SU-DHL-6 (cell line): ENCODE measurements around the gene WFDC1.

ENCODE experiments used
- H2AFZ ChIP-seq: fragments of 200-600 bp; sonication (generic); 2 replicates; pipeline ENCODE4 v1.6.1; 2014; ENCODE audit warnings: low read depth, mild to moderate bottlenecking, moderate library complexity, mixed read lengths, antibody characterized with exemption, low read length; ENCODE audit not compliant: severe bottlenecking
- H3F3A ChIP-seq: fragments of 200-600 bp; shearing (Covaris generic); 2 replicates; pipeline ENCODE4 v1.6.0; 2016; ENCODE audit warnings: antibody characterized with exemption, mild to moderate bottlenecking; ENCODE audit not compliant: insufficient read depth
- H3K27ac ChIP-seq: fragments of 200-600 bp; sonication (generic); 2 replicates; pipeline ENCODE4 v1.5.1; 2016; ENCODE audit warnings: low read depth, mild to moderate bottlenecking, low read length, moderate library complexity, mixed read lengths
- H3K27me3 ChIP-seq: fragments of 200-600 bp; sonication (generic), shearing (Covaris generic); 2 replicates; pipeline ENCODE4 v1.6.0; 2014; ENCODE audit warnings: mild to moderate bottlenecking, low read length
- H3K36me3 ChIP-seq: fragments of 200-600 bp; sonication (generic); 2 replicates; pipeline ENCODE4 v1.6.1; 2014; ENCODE audit warnings: mild to moderate bottlenecking, low read length, mixed read lengths
- H3K4me2 ChIP-seq: fragments of 300-600, 200-600 bp; shearing (Covaris generic), sonication (generic); 2 replicates; pipeline ENCODE4 v1.6.0; 2014; ENCODE audit warnings: low read length, low read depth, mild to moderate bottlenecking; ENCODE audit not compliant: poor library complexity, severe bottlenecking
- H3K4me3 ChIP-seq: fragments of 200-600 bp; sonication (generic); 2 replicates; pipeline ENCODE4 v1.5.1; 2014; ENCODE audit warnings: antibody characterized with exemption, low read length, mild to moderate bottlenecking, mixed read lengths; ENCODE audit not compliant: insufficient read depth, poor library complexity, severe bottlenecking
- H3K79me2 ChIP-seq: fragments of 200-600 bp; sonication (generic); 2 replicates; pipeline ENCODE4 v1.6.1; 2014; ENCODE audit warnings: mild to moderate bottlenecking, low read length, moderate library complexity; ENCODE audit not compliant: insufficient read depth
- H3K9ac ChIP-seq: fragments of 200-600 bp; sonication (generic); 2 replicates; pipeline ENCODE4 v1.7.0; 2014; ENCODE audit warnings: mild to moderate bottlenecking, low read length
- H3K9me2 ChIP-seq: fragments of 200-600 bp; sonication (generic); replicated peaks from 2 replicates; pipeline ENCODE4 v1.6.1; 2014; ENCODE audit warnings: low read length; ENCODE audit not compliant: insufficient read depth
- H3K9me3 ChIP-seq: fragments of 200-600 bp; sonication (generic); 2 replicates; pipeline ENCODE4 v1.6.1; 2014; ENCODE audit warnings: low read length, mixed read lengths; ENCODE audit not compliant: insufficient read depth
- H4K20me1 ChIP-seq: fragments of 200-600 bp; sonication (generic); 2 replicates; pipeline ENCODE4 v1.6.1; 2014; ENCODE audit warnings: low read depth, mild to moderate bottlenecking, antibody characterized with exemption, low read length, moderate library complexity, mixed read lengths
- EZH2phosphoT487 ChIP-seq: fragments of 200-600 bp; sonication (generic), shearing (Covaris generic); conservative IDR thresholded peaks from 2 replicates; pipeline ENCODE4 v1.6.1; 2018; ENCODE audit warnings: mild to moderate bottlenecking, antibody characterized with exemption, low read length, moderate library complexity, mixed read lengths
- TF ChIP-seq, protein P1 (sequence below): fragments of 200-600 bp; sonication (generic); IDR thresholded peaks from one replicate; pipeline ENCODE4 v1.5.1; 2017; ENCODE audit warnings: antibody characterized with exemption, mild to moderate bottlenecking, low read length, moderate library complexity; ENCODE audit not compliant: insufficient read depth, poor library complexity, severe bottlenecking

Gene WFDC1

DNA sequence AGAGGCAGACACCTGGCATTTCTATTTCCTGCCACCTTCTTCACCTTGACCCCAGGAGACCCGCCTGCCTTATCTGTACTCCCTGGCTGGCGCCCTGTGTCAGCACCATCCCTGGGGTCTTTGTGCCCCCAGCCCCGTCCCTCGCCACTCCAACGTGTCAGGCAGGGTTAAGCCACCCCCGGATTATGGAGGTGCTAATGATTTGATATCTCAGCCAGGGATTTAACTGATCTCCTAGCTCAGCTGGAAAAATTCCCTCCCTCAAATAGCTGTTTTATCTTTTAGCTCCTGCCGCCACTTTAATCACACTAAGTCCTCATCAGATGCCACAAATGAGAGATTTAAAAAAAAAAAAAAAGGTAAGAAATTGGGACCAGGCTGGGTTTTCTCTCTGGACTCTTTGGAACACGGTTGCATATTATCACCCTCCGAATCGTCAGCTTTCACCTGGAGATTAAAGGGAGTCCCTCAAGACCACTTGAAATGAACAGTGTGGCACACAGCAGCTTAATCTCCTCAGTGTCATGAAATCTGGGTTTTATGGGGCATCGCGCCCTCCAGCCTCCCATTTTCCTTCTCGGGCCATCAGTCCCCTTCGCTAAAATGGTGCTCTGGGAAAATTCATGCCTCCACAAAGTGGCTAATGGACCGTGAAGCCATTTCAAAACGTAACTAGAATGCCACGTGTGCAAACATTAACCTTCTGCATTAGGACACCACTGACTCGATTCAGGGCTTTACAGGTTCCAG is 26.2 kb upstream of the WFDC1 start:
- Histone ChIP-seq H4K20me1 (no peaks in the 10 kb centered on the region), H3K79me2 (no peaks in the 10 kb centered on the region), H3K27ac (no peak overlapping the region), H3K9me2 (no peaks in the 10 kb centered on the region), H3K36me3 (no peaks in the 10 kb centered on the region), H3K9ac (no peak overlapping the region), H2AFZ (no peak overlapping the region), H3K4me2 (no peak overlapping the region), H3F3A (no peaks in the 10 kb centered on the region), H3K27me3 (no peaks in the 10 kb centered on the region), H3K9me3 (no peaks in the 10 kb centered on the region), H3K4me3 (no peak overlapping the region)
- TF ChIP-seq EZH2phosphoT487 = no peak
- TF ChIP-seq, protein P1, sequence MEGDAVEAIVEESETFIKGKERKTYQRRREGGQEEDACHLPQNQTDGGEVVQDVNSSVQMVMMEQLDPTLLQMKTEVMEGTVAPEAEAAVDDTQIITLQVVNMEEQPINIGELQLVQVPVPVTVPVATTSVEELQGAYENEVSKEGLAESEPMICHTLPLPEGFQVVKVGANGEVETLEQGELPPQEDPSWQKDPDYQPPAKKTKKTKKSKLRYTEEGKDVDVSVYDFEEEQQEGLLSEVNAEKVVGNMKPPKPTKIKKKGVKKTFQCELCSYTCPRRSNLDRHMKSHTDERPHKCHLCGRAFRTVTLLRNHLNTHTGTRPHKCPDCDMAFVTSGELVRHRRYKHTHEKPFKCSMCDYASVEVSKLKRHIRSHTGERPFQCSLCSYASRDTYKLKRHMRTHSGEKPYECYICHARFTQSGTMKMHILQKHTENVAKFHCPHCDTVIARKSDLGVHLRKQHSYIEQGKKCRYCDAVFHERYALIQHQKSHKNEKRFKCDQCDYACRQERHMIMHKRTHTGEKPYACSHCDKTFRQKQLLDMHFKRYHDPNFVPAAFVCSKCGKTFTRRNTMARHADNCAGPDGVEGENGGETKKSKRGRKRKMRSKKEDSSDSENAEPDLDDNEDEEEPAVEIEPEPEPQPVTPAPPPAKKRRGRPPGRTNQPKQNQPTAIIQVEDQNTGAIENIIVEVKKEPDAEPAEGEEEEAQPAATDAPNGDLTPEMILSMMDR = no peak

DNA sequence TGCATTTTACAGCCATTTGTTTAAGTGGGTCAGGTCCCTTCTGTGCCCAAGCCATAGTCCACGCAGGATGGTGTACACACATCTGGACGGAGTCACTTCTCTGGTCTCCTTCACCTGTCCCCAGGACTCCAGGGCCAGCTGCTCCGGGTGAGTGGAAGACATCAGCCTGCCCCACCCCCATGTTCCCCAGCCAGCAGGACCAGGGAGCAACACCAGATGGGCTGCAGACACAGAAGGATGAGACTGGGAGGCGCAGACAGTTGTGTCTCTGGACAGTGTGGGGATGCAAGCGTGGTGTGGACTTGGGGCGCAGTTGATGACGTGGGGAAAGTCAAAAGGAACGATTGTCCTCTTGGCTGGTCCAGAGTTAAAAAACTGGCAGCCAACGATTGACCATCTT is 24.6 kb upstream of the WFDC1 start:
- H3K79me2 ChIP-seq = no peaks in the 10 kb centered on the region
- no peaks in the 10 kb centered on the region for H4K20me1 ChIP-seq
- TF ChIP-seq EZH2phosphoT487 = no peak
- TF ChIP-seq, protein P1 = no peak
- no peak overlapping the region for H2AFZ ChIP-seq
- H3K27me3 ChIP-seq = no peaks in the 10 kb centered on the region
- H3K4me3 ChIP-seq = no peak overlapping the region
- no peaks in the 10 kb centered on the region for H3F3A ChIP-seq
- H3K9me2 ChIP-seq = no peaks in the 10 kb centered on the region
- H3K36me3 ChIP-seq = no peaks in the 10 kb centered on the region
- H3K9ac ChIP-seq = no peak overlapping the region
- no peak overlapping the region for H3K4me2 ChIP-seq
- H3K9me3 ChIP-seq = no peaks in the 10 kb centered on the region
- no peak overlapping the region for H3K27ac ChIP-seq

DNA sequence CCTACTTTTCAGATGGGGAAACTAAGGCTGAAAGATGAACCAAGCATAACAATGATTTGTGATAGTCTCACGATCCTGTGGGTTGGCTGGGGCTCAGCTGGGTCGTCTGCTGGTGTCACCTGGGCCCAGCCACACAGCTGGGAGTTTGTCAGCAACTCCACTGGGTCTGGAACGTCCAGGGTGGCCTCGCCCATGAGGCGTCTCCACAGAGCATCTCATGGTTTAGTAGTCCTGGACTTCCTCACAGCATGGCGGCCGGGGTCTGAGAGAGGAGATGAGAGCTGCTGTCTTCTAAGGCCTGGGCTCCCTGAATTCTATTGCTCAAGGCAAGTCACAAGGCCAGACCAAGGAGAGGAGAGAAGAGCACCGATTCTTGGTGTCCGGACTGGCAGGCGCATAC is 24.1 kb upstream of the WFDC1 start:
- no peaks in the 10 kb centered on the region for H3K9me2 ChIP-seq
- no peak for TF ChIP-seq EZH2phosphoT487
- TF ChIP-seq, protein P1 = no peak
- no peaks in the 10 kb centered on the region for H3K9me3 ChIP-seq
- H3K36me3 ChIP-seq = no peaks in the 10 kb centered on the region
- H3F3A ChIP-seq = no peaks in the 10 kb centered on the region
- no peak overlapping the region for H3K4me2 ChIP-seq
- H3K27ac ChIP-seq = no peak overlapping the region
- no peaks in the 10 kb centered on the region for H3K27me3 ChIP-seq
- no peaks in the 10 kb centered on the region for H4K20me1 ChIP-seq
- H2AFZ ChIP-seq = no peak overlapping the region
- H3K9ac ChIP-seq = no peak overlapping the region
- H3K4me3 ChIP-seq = no peak overlapping the region
- no peaks in the 10 kb centered on the region for H3K79me2 ChIP-seq
